ENCODE data around the gene PTPRA. TPM values are rescaled to one million over a fixed set of nuclear protein-coding genes. Genes with fewer than 3 reads are reported as not detected.

Gene PTPRA
- total RNA-seq, 1 donor from 2014 or later = 88.7 TPM

DNA sequence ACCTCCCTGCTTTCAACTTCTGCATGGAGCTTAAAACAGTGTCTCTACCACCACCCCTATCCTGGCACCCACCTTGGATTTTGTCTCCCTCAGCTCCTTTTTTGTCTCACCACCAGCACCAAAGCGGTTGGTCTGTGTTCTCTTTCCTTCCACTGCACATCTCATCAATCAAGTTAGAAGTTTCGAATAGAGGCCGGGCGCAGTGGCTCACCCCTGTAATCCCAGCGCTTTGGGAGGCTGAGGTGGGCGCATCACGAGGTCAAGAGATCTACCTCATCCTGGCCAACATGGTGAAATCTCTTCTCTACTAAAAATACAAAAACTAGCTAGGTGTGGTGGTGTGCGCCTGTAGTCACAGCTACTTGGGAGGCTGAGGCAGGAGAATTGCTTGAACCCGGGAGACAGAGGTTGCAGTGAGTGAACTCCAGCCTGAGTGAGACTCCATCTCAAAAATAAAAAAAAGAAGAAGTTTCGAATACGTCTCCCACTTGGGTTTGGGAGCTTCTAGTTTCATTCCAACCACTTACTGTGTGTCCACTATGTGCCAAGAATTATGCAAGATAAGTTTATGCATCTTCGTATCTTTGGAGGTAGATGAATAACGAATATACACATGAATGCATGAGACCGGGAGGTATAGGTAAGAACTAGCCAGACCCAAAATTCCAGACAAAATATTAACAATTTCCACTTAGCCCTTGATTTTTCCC, 38.7 kb upstream of the PTPRA start:
- Mint-ChIP-seq H3K9me3 (no peaks in the 10 kb centered on the region), H3K4me1 (peaks cover 10% of the 10 kb centered on the region), H3K27me3 (ENCODE audit: low read depth) (peaks cover 5% of the 10 kb centered on the region), H3K4me3 (no peak overlapping the region), H3K36me3 (ENCODE audit: low read depth) (peaks cover 27% of the 10 kb centered on the region), H3K27ac (ENCODE audit: unreplicated experiment) (no peak overlapping the region)
- no peak for TF ChIP-seq CTCF (conservative IDR thresholded peaks at IDR 0.05)
- no peak for DNase-seq (ENCODE audit: low read depth, low spot score)

- Mint-ChIP-seq H3K36me3 (ENCODE audit: low read depth) (peaks cover 27% of the 10 kb centered on the region), H3K4me3 (no peak overlapping the region), H3K27me3 (ENCODE audit: low read depth) (no peaks in the 10 kb centered on the region), H3K4me1 (peaks cover 11% of the 10 kb centered on the region), H3K9me3 (no peaks in the 10 kb centered on the region), H3K27ac (ENCODE audit: unreplicated experiment) (peak overlapping the region; percentile 75)
- TF ChIP-seq CTCF (conservative IDR thresholded peaks at IDR 0.05) = no peak
- no peak for DNase-seq (ENCODE audit: low read depth, low spot score)
Observed at GRCh38 chr20:2835331-2835796, 37.9 kb upstream of the PTPRA start.

DNA sequence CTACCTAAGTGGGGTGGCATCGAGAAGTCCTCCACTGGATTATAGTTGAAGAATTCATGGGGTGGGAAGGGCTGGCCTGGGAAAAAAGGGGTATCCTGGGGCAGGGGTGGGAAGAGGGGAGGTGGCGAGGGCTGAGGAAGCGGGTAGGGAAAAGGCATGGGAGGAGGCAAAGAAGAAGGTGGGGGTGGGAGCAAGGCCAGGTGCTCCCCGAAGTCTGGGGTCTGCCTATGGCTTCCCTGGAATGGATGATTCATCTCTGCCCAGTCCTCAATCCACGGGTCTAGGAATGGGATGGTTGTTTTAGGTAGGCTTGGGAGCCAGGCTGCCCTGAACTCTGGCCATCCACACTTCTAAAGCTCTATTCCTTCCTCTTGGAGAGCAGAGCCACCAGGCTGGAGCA, 37.2 kb upstream of the PTPRA start:
- H3K9me3 Mint-ChIP-seq = no peaks in the 10 kb centered on the region
- DNase-seq (ENCODE audit: low read depth, low spot score) = no peak
- H3K27ac Mint-ChIP-seq (ENCODE audit: unreplicated experiment) = peak overlapping the region; percentile 5
- H3K36me3 Mint-ChIP-seq (ENCODE audit: low read depth) = peaks cover 27% of the 10 kb centered on the region
- TF ChIP-seq CTCF (conservative IDR thresholded peaks at IDR 0.05) = no peak
- H3K27me3 Mint-ChIP-seq (ENCODE audit: low read depth) = no peaks in the 10 kb centered on the region
- peak overlapping the region; percentile 43 for H3K4me3 Mint-ChIP-seq
- peaks cover 11% of the 10 kb centered on the region for H3K4me1 Mint-ChIP-seq

DNA sequence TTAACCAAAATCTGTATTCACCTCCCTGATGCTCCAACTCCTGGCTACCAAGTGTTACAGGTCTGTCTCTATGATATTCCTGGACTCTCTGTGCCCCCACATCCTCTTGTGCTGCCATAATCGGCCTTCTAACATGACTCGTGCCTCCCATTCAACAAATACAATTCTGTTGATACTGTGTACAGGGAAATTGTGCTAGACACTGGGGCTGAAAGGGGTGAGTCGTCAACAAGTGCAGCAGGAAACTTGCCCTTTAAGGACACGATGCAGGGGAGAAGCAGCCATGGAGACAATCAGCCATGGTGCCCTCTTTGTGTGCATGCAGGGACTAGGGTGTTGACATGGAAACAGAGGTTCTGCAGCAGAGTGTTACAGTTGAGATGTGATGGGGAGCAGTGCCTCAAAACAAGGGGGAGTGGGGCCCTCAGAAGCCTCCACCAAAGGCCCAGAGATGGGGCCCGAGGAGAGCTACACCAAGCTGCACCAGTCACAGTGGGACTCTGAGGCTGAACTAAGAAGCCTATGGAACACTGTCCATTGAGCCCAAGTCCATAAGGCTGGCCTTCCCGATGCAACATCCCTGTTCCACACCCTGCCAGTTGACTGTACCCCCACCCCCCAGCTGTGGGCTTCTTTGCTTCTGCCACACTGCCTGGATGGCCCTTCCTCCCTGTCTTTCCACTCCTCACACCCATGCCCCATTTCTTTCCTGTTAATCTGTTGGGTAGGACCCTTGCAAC, 35.9 kb upstream of the PTPRA start:
- no peak for DNase-seq (ENCODE audit: low read depth, low spot score)
- H3K9me3 Mint-ChIP-seq = no peaks in the 10 kb centered on the region
- peaks cover 13% of the 10 kb centered on the region for H3K4me1 Mint-ChIP-seq
- H3K4me3 Mint-ChIP-seq = peak overlapping the region; percentile 72
- no peaks in the 10 kb centered on the region for H3K27me3 Mint-ChIP-seq (ENCODE audit: low read depth)
- TF ChIP-seq CTCF (conservative IDR thresholded peaks at IDR 0.05) = no peak
- H3K27ac Mint-ChIP-seq (ENCODE audit: unreplicated experiment) = no peak overlapping the region
- H3K36me3 Mint-ChIP-seq (ENCODE audit: low read depth) = peaks cover 27% of the 10 kb centered on the region

- H3K9me3 Mint-ChIP-seq = no peaks in the 10 kb centered on the region
- H3K4me3 Mint-ChIP-seq = peak overlapping the region; percentile 72
- peaks cover 27% of the 10 kb centered on the region for H3K36me3 Mint-ChIP-seq (ENCODE audit: low read depth)
- no peak for DNase-seq (ENCODE audit: low read depth, low spot score)
- H3K4me1 Mint-ChIP-seq = peaks cover 13% of the 10 kb centered on the region
- no peak for TF ChIP-seq CTCF (conservative IDR thresholded peaks at IDR 0.05)
- H3K27ac Mint-ChIP-seq (ENCODE audit: unreplicated experiment) = no peak overlapping the region
- no peaks in the 10 kb centered on the region for H3K27me3 Mint-ChIP-seq (ENCODE audit: low read depth)
Observed at GRCh38 chr20:2838170-2838797, 35.0 kb upstream of the PTPRA start.
